Stimulated activated CD8-positive, alpha-beta memory T cell treated with anti-CD3 and anti-CD28 coated beads, Interleukin-12 subunit alpha, Interleukin-12 subunit beta, amount 100 ng/mL, for 4 hours (primary cell): ENCODE measurements around the gene CCDC27.

Experiments used
- DNase-seq: peaks from one replicate; pipeline ENCODE4 v3.0.0-alpha.2; 2020; ENCODE audit warnings: low read depth

Gene CCDC27

GRCh38 chr1:3718764-3719163 is 33.5 kb upstream of the CCDC27 start:
- DNase-seq = no peak

- no peak for DNase-seq
These were observed 30.2 kb upstream of the CCDC27 start for GRCh38 chr1:3721955-3722465.

GRCh38 chr1:3722846-3723245 is 29.4 kb upstream of the CCDC27 start:
- no peak for DNase-seq

DNA sequence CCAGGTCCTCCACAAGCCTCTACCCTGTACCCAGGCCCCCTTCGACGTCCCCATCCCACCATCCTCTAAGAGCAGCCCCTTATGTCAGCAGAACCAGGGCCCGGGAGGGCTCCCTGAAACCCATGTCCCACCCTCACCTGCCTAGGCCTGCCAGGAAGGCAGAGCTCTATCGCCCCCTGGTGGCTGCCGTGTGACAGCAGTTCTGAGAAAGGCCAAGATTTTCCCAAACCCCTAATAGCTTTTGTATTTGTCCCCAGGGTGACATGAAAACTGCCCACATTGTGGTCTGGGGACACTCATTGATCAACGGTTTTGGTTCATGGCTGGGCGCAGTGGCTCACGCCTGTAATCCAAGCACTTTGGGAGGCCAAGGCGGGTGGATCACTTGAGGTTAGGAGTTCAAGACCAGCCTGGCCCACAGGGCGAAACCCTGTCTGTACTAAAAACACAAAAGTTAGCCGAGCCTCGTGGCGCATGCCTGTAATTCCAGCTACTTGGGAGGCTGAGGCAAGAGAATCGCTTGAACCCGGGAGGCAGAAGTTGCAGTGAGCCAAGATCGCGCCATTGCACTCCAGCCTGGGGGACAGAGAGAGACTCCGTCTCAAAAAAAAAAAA is 27.7 kb upstream of the CCDC27 start:
- DNase-seq = peak; percentile 51

DNA sequence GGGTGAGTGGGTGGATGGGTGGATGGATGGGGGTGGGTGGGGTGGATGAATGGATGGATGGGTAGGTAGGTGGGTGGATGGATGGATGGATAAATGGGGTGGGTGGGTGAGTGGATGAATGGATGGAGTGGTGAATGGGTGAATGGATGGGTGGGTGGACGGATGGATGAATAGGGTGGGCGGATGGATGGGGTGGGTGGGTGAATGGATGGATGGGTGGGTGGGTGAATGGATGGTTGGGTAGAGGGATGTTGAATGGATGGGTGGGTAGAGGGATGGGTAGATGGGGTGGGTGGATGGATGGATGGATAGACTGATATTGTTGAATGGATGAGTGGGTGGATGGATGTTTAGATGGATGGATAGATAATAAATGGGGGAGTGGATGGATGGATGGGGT is 26.9 kb upstream of the CCDC27 start:
- no peak for DNase-seq

DNA sequence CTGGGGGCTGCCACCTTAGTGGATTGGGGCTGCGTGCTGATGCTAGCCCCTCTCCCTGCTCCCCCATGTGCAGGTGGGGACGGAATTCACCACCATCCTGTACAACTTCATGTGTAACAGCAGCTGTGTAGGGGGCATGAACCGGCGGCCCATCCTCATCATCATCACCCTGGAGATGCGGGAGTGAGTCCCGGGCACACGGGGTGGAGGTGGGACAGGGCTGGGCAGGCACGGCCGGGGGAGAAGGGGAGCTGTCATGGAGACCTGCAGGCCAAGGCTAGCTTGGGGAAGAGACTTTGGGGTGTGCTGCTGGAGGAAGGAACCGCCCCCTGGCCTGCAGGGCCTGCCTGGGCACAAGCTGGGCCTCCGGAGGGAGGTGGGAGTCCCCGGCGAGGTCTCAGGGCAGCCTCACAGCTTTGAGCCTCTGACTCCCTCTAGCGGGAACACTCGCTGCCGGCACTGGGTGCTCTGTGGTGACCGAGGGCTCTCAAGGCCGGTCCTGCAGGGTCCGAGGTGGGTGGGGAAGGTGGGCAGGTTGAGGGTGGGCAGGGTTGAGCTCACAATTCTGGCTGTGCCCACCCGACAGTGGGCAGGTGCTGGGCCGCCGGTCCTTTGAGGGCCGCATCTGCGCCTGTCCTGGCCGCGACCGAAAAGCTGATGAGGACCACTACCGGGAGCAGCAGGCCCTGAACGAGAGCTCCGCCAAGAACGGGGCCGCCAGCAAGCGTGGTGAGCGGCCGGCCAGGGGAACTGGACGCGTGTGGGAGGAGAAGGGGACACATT is 25.0 kb upstream of the CCDC27 start:
- no peak for DNase-seq

- DNase-seq = no peak
These were observed 24.1 kb upstream of the CCDC27 start for GRCh38 chr1:3727825-3728776.

GRCh38 chr1:3729594-3730542 is 22.4 kb upstream of the CCDC27 start:
- DNase-seq = no peak

GRCh38 chr1:3730543-3731247 is 21.6 kb upstream of the CCDC27 start:
- no peak for DNase-seq

- no peak for DNase-seq
These were observed 20.4 kb upstream of the CCDC27 start for GRCh38 chr1:3731583-3732433.

GRCh38 chr1:3732434-3733093 is 19.7 kb upstream of the CCDC27 start:
- no peak for DNase-seq

DNA sequence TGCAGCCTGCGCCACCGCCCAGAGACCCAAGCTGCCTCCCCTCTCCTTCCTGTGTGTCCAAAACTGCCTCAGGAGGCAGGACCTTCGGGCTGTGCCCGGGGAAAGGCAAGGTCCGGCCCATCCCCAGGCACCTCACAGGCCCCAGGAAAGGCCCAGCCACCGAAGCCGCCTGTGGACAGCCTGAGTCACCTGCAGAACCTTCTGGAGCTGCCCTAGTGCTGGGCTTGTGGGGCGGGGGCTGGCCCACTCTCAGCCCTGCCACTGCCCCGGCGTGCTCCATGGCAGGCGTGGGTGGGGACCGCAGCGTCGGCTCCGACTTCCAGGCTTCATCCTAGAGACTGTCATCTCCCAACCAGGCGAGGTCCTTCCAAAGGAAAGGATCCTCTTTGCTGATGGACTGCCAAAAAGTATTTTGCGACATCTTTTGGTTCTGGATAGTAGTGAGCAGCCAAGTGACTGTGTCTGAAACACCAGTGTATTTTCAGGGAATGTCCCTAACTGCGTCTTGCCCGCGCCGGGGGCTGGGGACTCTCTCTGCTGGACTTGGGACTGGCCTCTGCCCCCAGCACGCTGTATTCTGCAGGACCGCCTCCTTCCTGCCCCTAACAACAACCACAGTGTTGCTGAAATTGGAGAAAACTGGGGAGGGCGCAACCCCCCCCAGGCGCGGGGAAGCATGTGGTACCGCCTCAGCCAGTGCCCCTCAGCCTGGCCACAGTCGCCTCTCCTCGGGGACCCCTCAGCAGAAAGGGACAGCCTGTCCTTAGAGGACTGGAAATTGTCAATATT is 19.0 kb upstream of the CCDC27 start:
- DNase-seq = no peak

DNA sequence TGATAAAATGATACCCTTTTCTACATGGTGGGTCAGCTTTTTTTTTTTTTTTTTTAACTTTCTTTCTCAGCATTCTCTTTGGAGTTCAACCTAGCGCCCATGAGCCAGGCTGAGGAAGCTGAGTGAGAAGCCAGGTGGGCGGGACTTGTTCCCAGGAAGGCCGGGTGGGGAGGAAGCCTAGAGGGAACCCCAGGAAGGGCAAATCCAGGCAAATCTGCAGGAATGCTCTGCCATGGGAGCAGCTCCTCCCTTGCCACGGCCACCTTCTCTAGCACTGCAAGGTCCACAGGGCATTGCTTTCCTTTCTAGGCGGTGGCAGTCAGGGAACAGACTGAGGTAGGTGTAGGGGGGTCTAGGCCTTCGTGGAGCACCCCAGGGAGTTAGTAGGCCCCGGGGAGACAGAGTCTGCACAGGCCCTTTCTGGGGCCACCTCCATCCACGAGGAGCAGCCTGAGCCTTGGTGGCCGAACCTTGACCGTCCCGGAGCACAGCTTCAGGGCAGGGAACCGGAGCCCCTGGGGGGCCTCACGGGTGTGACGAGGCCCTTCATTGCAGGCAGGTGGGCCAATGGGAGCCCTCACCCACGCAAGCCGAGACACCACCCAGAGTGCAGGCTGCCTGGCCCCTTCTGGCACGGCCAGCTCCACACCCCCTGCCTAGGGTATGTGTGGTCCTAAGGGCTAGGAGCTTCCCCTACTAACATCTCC is 18.2 kb upstream of the CCDC27 start:
- DNase-seq = no peak

DNA sequence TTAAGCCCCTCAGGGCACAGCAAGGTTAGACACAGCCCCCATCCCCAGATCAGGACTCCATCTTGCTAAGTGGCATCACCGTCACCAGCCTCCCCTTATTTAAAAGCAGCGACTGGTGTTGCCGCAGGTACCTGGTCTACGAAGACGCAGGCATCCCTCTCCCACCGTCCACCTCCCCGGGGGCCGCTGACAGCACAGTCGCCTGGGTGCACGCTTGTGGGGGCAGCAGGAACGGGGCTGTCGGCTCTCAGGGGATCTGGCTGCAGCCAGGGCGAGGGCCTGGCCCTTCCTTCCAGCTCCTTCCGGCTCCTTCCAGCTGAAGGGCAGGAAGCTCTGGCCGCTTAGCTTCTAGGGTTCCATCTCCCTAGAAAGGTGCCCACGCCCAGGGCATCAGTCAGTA is 17.6 kb upstream of the CCDC27 start:
- DNase-seq = no peak

GRCh38 chr1:3735027-3735681 is 17.1 kb upstream of the CCDC27 start:
- DNase-seq = no peak

- no peak for DNase-seq
These were observed 16.6 kb upstream of the CCDC27 start for GRCh38 chr1:3735688-3736087.

DNA sequence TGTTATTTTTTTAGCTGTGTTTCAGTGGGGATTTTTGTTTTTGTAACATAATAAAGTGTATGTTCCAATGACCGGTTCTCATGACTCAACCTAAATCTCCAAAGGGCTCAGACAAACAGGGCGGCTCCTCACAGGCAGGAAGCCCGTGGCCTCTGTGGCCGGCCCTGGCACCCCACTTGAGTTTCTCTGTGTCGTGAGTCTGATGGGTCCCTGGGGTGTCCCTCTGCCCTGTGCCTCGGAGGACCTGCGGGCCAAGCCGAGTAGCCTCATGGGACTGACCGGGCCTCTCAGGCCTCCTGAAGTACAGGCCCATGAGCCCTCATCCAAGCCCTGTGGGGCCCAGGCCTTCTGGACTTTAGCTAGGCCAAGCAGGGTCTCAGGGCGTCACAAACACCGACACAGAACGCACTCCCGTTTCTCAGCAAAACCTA is 16.1 kb upstream of the CCDC27 start:
- no peak for DNase-seq
